GM20000 (cell line): ENCODE data around the gene ANKHD1.

Experiments
- DNase-seq: peaks from one replicate; pipeline ENCODE4 v3.0.0; 2012; ENCODE audit warnings: low spot score
- TF ChIP-seq, protein P1 (sequence below): IDR thresholded peaks from 2 replicates; pipeline ENCODE4 v1.5.1; 2012; ENCODE audit warnings: mild to moderate bottlenecking, control low read depth; ENCODE audit errors: extremely low read depth, missing control alignments

ANKHD1 gene

DNA sequence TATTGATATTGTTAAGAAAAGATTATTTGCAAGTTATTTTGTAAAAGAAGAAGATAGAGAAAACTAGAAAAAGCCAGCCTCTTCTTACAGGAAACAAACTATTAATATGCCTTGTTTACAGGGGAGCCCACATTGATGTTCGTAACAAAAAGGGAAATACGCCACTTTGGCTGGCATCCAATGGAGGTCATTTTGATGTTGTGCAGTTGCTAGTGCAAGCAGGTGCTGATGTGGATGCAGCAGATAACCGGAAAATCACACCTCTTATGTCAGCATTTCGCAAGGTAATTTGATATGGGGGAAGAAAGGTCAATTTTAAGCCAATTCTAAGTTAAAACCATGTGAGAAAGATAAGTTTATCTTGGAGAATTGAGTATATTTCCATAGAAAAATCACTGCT, 108.3 kb downstream of the ANKHD1 start:
- TF ChIP-seq, protein P1, sequence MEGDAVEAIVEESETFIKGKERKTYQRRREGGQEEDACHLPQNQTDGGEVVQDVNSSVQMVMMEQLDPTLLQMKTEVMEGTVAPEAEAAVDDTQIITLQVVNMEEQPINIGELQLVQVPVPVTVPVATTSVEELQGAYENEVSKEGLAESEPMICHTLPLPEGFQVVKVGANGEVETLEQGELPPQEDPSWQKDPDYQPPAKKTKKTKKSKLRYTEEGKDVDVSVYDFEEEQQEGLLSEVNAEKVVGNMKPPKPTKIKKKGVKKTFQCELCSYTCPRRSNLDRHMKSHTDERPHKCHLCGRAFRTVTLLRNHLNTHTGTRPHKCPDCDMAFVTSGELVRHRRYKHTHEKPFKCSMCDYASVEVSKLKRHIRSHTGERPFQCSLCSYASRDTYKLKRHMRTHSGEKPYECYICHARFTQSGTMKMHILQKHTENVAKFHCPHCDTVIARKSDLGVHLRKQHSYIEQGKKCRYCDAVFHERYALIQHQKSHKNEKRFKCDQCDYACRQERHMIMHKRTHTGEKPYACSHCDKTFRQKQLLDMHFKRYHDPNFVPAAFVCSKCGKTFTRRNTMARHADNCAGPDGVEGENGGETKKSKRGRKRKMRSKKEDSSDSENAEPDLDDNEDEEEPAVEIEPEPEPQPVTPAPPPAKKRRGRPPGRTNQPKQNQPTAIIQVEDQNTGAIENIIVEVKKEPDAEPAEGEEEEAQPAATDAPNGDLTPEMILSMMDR: no peak
- no peak for DNase-seq

DNA sequence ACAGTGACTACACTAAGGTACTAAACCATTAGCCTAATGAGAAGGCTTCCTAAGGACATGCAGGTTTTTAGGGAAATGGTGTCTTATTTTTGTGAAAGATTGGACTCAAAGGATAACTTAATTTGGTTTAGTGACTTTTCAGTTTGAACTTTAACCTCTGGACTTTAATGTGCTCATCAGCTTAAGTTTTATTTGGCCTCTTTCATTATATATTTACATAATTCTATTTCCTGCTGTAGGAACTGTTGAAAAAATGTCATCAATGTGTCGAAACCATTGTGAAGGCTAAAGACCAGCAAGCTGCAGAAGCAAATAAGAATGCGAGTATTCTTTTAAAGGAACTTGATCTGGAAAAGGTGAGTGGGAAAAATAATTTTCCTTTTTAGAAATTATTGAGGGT, 111.5 kb downstream of the ANKHD1 start:
- DNase-seq: no peak
- TF ChIP-seq, protein P1: no peak

DNA sequence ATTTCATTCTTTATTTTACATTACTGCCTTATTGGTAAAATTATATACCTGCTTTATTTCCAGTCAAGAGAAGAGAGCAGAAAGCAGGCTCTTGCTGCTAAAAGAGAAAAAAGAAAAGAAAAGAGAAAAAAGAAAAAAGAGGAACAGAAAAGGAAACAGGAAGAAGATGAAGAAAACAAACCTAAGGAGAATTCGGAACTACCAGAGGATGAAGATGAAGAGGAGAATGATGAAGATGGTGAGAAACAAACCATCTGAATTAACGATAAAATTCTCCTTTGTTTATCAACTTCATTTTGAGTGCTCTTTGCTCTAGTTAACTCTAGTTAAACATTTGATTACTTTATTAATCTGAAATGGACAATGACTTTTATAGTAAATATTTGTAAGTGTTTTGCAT, 122.4 kb downstream of the ANKHD1 start:
- DNase-seq: no peak
- TF ChIP-seq, protein P1: no peak

DNA sequence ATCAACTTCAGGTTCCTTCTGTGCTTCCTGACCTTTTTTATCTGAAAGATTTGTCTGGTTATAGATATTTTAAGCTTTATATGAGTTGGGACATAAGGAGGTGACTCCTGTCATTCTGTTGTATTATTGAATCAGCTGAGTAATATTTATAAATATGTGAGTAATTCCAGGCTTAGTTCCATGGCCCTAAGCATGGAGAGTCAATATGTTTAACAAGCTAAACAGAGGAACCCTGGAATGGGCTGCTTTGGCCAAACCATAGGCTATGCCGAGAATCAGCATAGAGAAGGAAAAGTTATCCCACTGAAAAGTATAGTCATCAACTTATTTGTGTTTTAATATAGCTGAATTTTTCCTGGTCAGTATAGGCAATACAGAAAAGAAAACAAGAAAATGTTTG, 138.6 kb downstream of the ANKHD1 start:
- TF ChIP-seq, protein P1: no peak

DNA sequence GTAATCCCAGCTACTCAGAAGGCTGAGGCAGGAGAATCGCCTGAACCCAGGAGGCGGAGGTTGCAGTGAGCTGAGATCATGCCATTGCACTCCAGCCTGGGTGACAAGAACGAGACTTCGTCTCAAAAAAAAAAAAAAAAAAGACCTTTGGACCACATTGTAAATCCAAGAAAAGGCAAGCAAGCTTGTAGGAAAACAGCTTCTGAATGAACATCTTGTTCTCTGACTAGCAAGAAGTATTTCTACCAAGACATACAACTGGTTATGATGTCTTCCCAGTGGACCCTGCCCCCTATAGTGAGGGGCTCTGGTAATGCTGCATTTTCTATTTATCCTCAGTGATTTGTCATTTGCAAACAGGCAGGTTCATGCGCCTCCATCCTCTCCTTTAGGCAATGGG, 141.3 kb downstream of the ANKHD1 start:
- no peak for DNase-seq

More for the DNA sequence above, 138.6 kb downstream of the ANKHD1 start:
- DNase-seq: no peak

DNA sequence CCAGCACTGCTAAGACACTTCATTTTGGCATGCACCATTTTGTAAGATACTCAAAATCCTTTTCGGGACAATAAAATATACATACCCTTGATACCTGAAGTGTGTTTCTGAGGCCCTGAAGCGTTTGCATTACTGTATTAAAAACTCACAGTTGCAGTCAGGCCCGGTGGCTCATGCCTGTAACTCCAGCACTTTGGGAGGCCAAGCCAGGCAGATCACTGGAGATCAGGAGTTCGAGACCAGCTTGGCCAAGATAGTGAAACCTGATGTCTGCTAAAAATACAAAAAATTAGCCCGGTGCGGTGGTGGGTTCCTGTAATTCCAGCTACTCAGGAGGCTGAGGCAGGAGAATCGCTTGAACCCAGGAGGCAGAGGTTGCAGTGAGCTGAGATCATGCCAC, 143.4 kb downstream of the ANKHD1 start:
- no peak for DNase-seq
- TF ChIP-seq, protein P1: no peak

More for the DNA sequence above, 141.3 kb downstream of the ANKHD1 start:
- TF ChIP-seq, protein P1: no peak

DNA sequence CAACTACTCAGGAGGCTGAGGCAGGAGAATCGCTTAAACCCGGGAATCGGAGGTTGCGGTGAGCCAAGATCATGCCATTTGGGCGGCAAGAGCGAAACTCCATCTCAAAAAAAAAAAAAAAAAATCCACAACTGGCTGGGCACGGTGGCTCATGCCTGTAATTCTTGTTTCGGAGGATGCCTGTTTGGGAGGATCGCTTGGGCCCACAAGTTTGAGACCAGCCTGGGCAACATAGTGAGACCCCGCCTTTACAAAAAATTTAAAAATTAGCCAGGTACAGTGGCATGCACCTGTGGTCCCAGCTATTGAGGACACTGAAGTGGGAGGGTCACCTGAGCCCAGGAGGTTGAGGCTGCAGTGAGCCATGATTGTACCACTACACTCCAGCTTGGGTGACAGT, 144.0 kb downstream of the ANKHD1 start:
- no peak for DNase-seq
- TF ChIP-seq, protein P1: no peak
